ENCODE results near the gene EPHB1. TPM values are rescaled to one million over a fixed set of nuclear protein-coding genes. Genes with fewer than 3 reads are reported as not detected.

EPHB1 gene
- total and polyA plus RNA-seq, 2 experiments from 2014 or later = 0.43 to 0.81 TPM

DNA sequence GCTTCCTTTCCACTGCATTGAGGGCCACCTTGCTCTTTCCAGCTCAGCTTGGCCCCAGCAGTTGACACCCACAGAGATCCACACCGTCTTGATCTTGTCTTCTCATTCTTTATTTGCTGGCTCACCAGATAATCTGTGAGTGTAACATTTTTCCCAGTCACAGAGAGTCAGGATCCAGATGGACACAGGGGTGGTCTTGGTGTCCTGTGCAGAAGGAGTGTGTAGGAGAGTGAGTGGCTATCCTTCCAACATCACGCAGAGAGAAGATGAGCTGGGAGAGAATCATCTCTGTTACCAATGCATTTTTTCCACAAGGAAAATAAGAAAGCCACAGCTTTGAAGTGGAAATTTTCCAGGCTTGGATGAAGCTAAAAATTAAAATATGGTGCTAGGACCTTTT is 100.1 kb downstream of the EPHB1 start:
- H2AFZ ChIP-seq = no peak overlapping the region
- TF ChIP-seq EZH2phosphoT487 (IDR thresholded peaks at IDR 0.05; ENCODE audit: insufficient read depth, low read depth) (no peak), EZH2 (IDR thresholded peaks at IDR 0.05; ENCODE audit: insufficient read depth, poor library complexity, severe bottlenecking) (no peak)
- H3F3A ChIP-seq (ENCODE audit: insufficient read depth) = no peaks in the 10 kb centered on the region
- no peaks in the 10 kb centered on the region for H3K27me3 ChIP-seq (replicated peaks; ENCODE audit: insufficient read depth)
- H4K20me1 ChIP-seq (ENCODE audit: insufficient read depth) = no peaks in the 10 kb centered on the region
- no peaks in the 10 kb centered on the region for H3K9me3 ChIP-seq (ENCODE audit: low read depth)
- no peaks in the 10 kb centered on the region for H3K4me1 ChIP-seq (ENCODE audit: insufficient read depth)
- H3K4me3 ChIP-seq = no peak overlapping the region
- 48 to 53% methylated on average over 2 of the region's 2 CpGs for WGBS, 2 experiments (ENCODE audit: low coverage in 1 of 2, low lambda C conversion rate in 2 of 2, missing lambda C conversion rate in 2 of 2)
- H3K79me2 ChIP-seq (ENCODE audit: insufficient read depth) = no peaks in the 10 kb centered on the region
- H3K36me3 ChIP-seq (ENCODE audit: low read depth) = no peaks in the 10 kb centered on the region
- no peak overlapping the region for H3K9ac ChIP-seq
- H3K4me2 ChIP-seq (ENCODE audit: unreplicated experiment) = no peak overlapping the region
- DNase-seq = no peak
- in situ Hi-C loops (cut with MboI) = no loop called here
- no peak overlapping the region for H3K27ac ChIP-seq
- H3K9me2 ChIP-seq (ENCODE audit: insufficient read depth) = no peaks in the 10 kb centered on the region

DNA sequence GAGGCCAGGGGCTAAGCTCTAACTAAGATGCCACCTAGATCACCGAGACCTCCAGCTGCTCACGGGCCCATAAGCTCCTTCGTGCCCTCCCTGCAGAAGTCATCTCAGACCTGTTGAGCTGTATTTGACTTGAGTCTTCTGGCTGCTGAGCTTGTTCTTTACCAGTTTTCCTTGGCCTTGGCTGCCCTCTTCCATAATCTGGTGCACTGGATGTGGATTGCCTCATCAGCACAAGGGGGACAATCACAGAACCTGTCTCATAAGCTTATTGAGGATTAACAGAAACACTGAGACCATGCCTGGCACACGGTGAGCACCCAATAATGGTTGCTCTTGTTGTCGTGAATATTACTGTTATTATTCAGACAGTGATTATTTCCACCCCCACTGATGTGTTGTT is 101.1 kb downstream of the EPHB1 start:
- Histone ChIP-seq H3K4me3 (no peak overlapping the region), H3K79me2 (ENCODE audit: insufficient read depth) (no peaks in the 10 kb centered on the region), H3K36me3 (ENCODE audit: low read depth) (no peaks in the 10 kb centered on the region), H3K9ac (no peak overlapping the region), H3K4me1 (ENCODE audit: insufficient read depth) (no peaks in the 10 kb centered on the region), H2AFZ (no peak overlapping the region), H4K20me1 (ENCODE audit: insufficient read depth) (no peaks in the 10 kb centered on the region), H3K4me2 (ENCODE audit: unreplicated experiment) (no peak overlapping the region), H3K9me3 (ENCODE audit: low read depth) (no peaks in the 10 kb centered on the region), H3F3A (ENCODE audit: insufficient read depth) (no peaks in the 10 kb centered on the region), H3K9me2 (ENCODE audit: insufficient read depth) (no peaks in the 10 kb centered on the region), H3K27me3 (replicated peaks; ENCODE audit: insufficient read depth) (no peaks in the 10 kb centered on the region), H3K27ac (no peak overlapping the region)
- in situ Hi-C loops (cut with MboI) = no loop called here
- 90 to 93% methylated on average over 5 of the region's 5 CpGs for WGBS, 2 experiments (ENCODE audit: low coverage in 1 of 2, low lambda C conversion rate in 2 of 2, missing lambda C conversion rate in 2 of 2)
- TF ChIP-seq EZH2phosphoT487 (IDR thresholded peaks at IDR 0.05; ENCODE audit: insufficient read depth, low read depth) = no peak
- DNase-seq = no peak

DNA sequence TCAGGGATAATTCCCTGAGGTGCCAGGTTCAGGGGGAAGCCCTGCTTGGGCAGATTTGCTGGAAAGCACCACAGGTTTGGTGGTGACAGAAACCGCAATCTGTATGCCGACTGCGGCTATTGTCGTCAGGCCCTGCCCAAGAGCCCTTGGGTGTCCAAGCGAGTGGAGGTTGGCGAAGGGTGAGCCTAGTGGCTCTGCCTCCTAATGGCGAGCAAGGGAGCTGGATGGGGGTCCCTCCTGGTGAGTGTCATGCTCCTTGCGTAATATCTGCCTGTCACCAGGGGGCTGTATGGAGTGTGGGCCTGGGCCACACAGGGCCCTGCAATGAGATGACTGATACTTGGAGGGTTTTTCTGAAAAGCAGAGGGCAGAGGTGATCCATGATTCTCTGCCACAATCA is 101.6 kb downstream of the EPHB1 start:
- 98% methylated on average over 8 of the region's 8 CpGs for WGBS, 2 experiments (ENCODE audit: low coverage in 1 of 2, low lambda C conversion rate in 2 of 2, missing lambda C conversion rate in 2 of 2)
- H3K79me2 ChIP-seq (ENCODE audit: insufficient read depth) = no peaks in the 10 kb centered on the region
- DNase-seq = no peak
- no peaks in the 10 kb centered on the region for H3K36me3 ChIP-seq (ENCODE audit: low read depth)
- TF ChIP-seq EZH2 (IDR thresholded peaks at IDR 0.05; ENCODE audit: insufficient read depth, poor library complexity, severe bottlenecking) (no peak), EZH2phosphoT487 (IDR thresholded peaks at IDR 0.05; ENCODE audit: insufficient read depth, low read depth) (no peak)
- H3K4me1 ChIP-seq (ENCODE audit: insufficient read depth) = no peaks in the 10 kb centered on the region
- in situ Hi-C loops (cut with MboI) = no loop called here
- no peak overlapping the region for H3K4me2 ChIP-seq (ENCODE audit: unreplicated experiment)
- H3K27me3 ChIP-seq (replicated peaks; ENCODE audit: insufficient read depth) = no peaks in the 10 kb centered on the region
- no peak overlapping the region for H3K9ac ChIP-seq
- H3K27ac ChIP-seq = no peak overlapping the region
- no peaks in the 10 kb centered on the region for H3F3A ChIP-seq (ENCODE audit: insufficient read depth)
- no peak overlapping the region for H3K4me3 ChIP-seq
- no peaks in the 10 kb centered on the region for H3K9me3 ChIP-seq (ENCODE audit: low read depth)
- no peak overlapping the region for H2AFZ ChIP-seq
- no peaks in the 10 kb centered on the region for H3K9me2 ChIP-seq (ENCODE audit: insufficient read depth)
- no peaks in the 10 kb centered on the region for H4K20me1 ChIP-seq (ENCODE audit: insufficient read depth)

- Histone ChIP-seq H3K79me2 (ENCODE audit: insufficient read depth) (no peaks in the 10 kb centered on the region), H3K4me1 (ENCODE audit: insufficient read depth) (no peaks in the 10 kb centered on the region), H3K9me2 (ENCODE audit: insufficient read depth) (no peaks in the 10 kb centered on the region), H3K27ac (no peak overlapping the region), H3F3A (ENCODE audit: insufficient read depth) (no peaks in the 10 kb centered on the region), H3K9ac (no peak overlapping the region), H4K20me1 (ENCODE audit: insufficient read depth) (no peaks in the 10 kb centered on the region), H3K4me2 (ENCODE audit: unreplicated experiment) (no peak overlapping the region), H3K4me3 (no peak overlapping the region), H2AFZ (no peak overlapping the region), H3K36me3 (ENCODE audit: low read depth) (no peaks in the 10 kb centered on the region), H3K27me3 (replicated peaks; ENCODE audit: insufficient read depth) (no peaks in the 10 kb centered on the region), H3K9me3 (ENCODE audit: low read depth) (no peaks in the 10 kb centered on the region)
- no peak for DNase-seq
- WGBS, 2 experiments (ENCODE audit: low coverage in 1 of 2, low lambda C conversion rate in 2 of 2, missing lambda C conversion rate in 2 of 2) = 76% methylated on average over 9 to 10 of the region's 10 CpGs
- no peak for TF ChIP-seq EZH2phosphoT487 (IDR thresholded peaks at IDR 0.05; ENCODE audit: insufficient read depth, low read depth)
- in situ Hi-C loops (cut with MboI) = no loop called here
Measured at GRCh38 chr3:134897391-134898141, 102.5 kb downstream of the EPHB1 start.
